IMR-90 (cell line): Measurements from ENCODE around the gene SMAD7. TPM values are rescaled to one million over a fixed set of nuclear protein-coding genes. Genes with fewer than 3 reads are reported as not detected.

Source experiments
- ATAC-seq: fragments of 200-7000 bp; cut with Tn5 transposase; 2 replicates; pipeline ENCODE4 v1.9.1; 2020; ENCODE audit warnings: low read depth, mild to moderate bottlenecking, moderate library complexity
- BruUV-seq: library from RNA; stranded (reverse); fragments of 400-500 nt; replicated peaks from 2 replicates; lab custom pipeline; 2021; lab: Mats Ljungman, UMichigan
- CTCF ChIA-PET: fragments of 300-600 bp; formaldehyde crosslinking; extraction: SDS; loops from one replicate; lab custom pipeline; 2021; ENCODE audit warnings: antibody characterized with exemption; lab: Yijun Ruan, JAX
- POLR2A ChIA-PET: fragments of 300-600 bp; sonication (Branson Sonifier 250); formaldehyde crosslinking; loops from one replicate; lab custom pipeline; 2022; ENCODE audit warnings: antibody characterized with exemption; ENCODE audit not compliant: unreplicated experiment; lab: Charles Lee
- DNase-seq: peaks from one replicate; pipeline ENCODE4 v3.0.0; 2013
- H2AFZ ChIP-seq: replicated peaks from 2 replicates; pipeline ENCODE3; 2013; ENCODE audit warnings: low read length, mild to moderate bottlenecking; ENCODE audit not compliant: poor library complexity
- H2AK5ac ChIP-seq: 2 replicates; pipeline ENCODE4 v1.6.1; 2013; ENCODE audit warnings: low read depth, low read length, inconsistent platforms
- H2AK9ac ChIP-seq: replicated peaks from 2 replicates; pipeline ENCODE3; 2013; ENCODE audit warnings: mild to moderate bottlenecking, low read depth, low read length, moderate library complexity; ENCODE audit not compliant: poor library complexity
- H2BK120ac ChIP-seq: 2 replicates; pipeline ENCODE4 v1.6.1; 2013; ENCODE audit warnings: low read depth, low read length, inconsistent platforms
- H2BK15ac ChIP-seq: 3 replicates; pipeline ENCODE4 v1.6.1; 2013; ENCODE audit warnings: low read depth, low read length, inconsistent platforms
- H2BK20ac ChIP-seq: 2 replicates; pipeline ENCODE4 v1.6.1; 2013; ENCODE audit warnings: low read depth, mild to moderate bottlenecking, inconsistent platforms, low read length, moderate library complexity
- H2BK5ac ChIP-seq: 2 replicates; pipeline ENCODE4 v1.6.1; 2013; ENCODE audit warnings: mild to moderate bottlenecking, low read depth, low read length, inconsistent platforms; ENCODE audit not compliant: poor library complexity, severe bottlenecking
- H3K14ac ChIP-seq: replicated peaks from 2 replicates; pipeline ENCODE4 v1.6.1; 2013; ENCODE audit warnings: low read depth, low read length, inconsistent platforms
- H3K18ac ChIP-seq: 2 replicates; pipeline ENCODE4 v1.6.1; 2013; ENCODE audit warnings: low read depth, low read length, control low read depth
- H3K23ac ChIP-seq: 2 replicates; pipeline ENCODE4 v1.6.1; 2013; ENCODE audit warnings: low read depth, low read length, inconsistent platforms
- H3K27ac ChIP-seq: 2 replicates; pipeline ENCODE4 v1.5.1; 2013; ENCODE audit warnings: mild to moderate bottlenecking, control low read depth, low read length; ENCODE audit not compliant: insufficient read depth
- H3K27me3 ChIP-seq: 2 replicates; pipeline ENCODE4 v1.6.1; 2013; ENCODE audit warnings: low read length; ENCODE audit not compliant: control insufficient read depth, insufficient read depth
- H3K36me3 ChIP-seq: 2 replicates; pipeline ENCODE4 v1.6.1; 2013; ENCODE audit warnings: low read length, mixed read lengths; ENCODE audit not compliant: control insufficient read depth, insufficient read depth
- H3K4ac ChIP-seq: 2 replicates; pipeline ENCODE4 v1.6.1; 2013; ENCODE audit warnings: low read depth, low read length, inconsistent platforms
- H3K4me1 ChIP-seq: 2 replicates; pipeline ENCODE4 v1.6.1; 2013; ENCODE audit warnings: low read length, mixed read lengths; ENCODE audit not compliant: control insufficient read depth, insufficient read depth
- H3K4me2 ChIP-seq: 2 replicates; pipeline ENCODE4 v1.6.1; 2013; ENCODE audit warnings: low read depth, mild to moderate bottlenecking, control low read depth, low read length, moderate library complexity
- H3K4me3 ChIP-seq: 2 replicates; pipeline ENCODE4 v1.5.1; 2013; ENCODE audit warnings: low read depth, mild to moderate bottlenecking, control low read depth, low read length, moderate library complexity; ENCODE audit not compliant: insufficient read depth
- H3K56ac ChIP-seq: 2 replicates; pipeline ENCODE4 v1.6.1; 2013; ENCODE audit warnings: low read length, inconsistent platforms; ENCODE audit not compliant: insufficient read depth; ENCODE audit errors: extremely low read depth
- H3K79me1 ChIP-seq, 2 experiments: 2 replicates each; pipeline ENCODE4 v1.6.1; 2013; ENCODE audit warnings: low read length in 2 of 2, inconsistent platforms in 1 of 2, low read depth in 1 of 2
- H3K9ac ChIP-seq: 2 replicates; pipeline ENCODE4 v1.6.1; 2013; ENCODE audit warnings: low read depth, low read length, control low read depth
- H3K9me1 ChIP-seq: 2 replicates; pipeline ENCODE4 v1.6.1; 2013; ENCODE audit warnings: low read length, inconsistent platforms; ENCODE audit not compliant: insufficient read depth
- H3K9me3 ChIP-seq: 2 replicates; pipeline ENCODE4 v1.6.1; 2013; ENCODE audit warnings: low read length; ENCODE audit not compliant: control insufficient read depth, insufficient read depth
- H4K20me1 ChIP-seq: 2 replicates; pipeline ENCODE4 v1.6.1; 2013; ENCODE audit warnings: low read length, inconsistent platforms; ENCODE audit not compliant: insufficient read depth
- H4K5ac ChIP-seq: 2 replicates; pipeline ENCODE4 v1.6.1; 2013; ENCODE audit warnings: mild to moderate bottlenecking, low read depth, low read length, control low read depth
- H4K8ac ChIP-seq, 2 experiments: 2 replicates each; pipeline ENCODE4 v1.6.1; 2013; ENCODE audit warnings: low read depth in 2 of 2, low read length in 2 of 2, control low read depth in 1 of 2, inconsistent platforms in 1 of 2
- H4K91ac ChIP-seq: 2 replicates; pipeline ENCODE4 v1.6.1; 2013; ENCODE audit warnings: low read depth, low read length, inconsistent platforms; ENCODE audit not compliant: insufficient read depth
- BHLHE40 ChIP-seq: fragments of 150-350 bp; IDR thresholded peaks from 2 replicates; pipeline ENCODE4 v1.6.1; 2016; ENCODE audit warnings: mild to moderate bottlenecking, low read depth, low read length
- CHD1 ChIP-seq: IDR thresholded peaks from 2 replicates; pipeline ENCODE4 v1.6.1; 2012; ENCODE audit warnings: low read depth, low read length, improper control_type of control experiment
- MAFK ChIP-seq: IDR thresholded peaks from 2 replicates; pipeline ENCODE4 v1.6.1; 2012; ENCODE audit warnings: low read depth, low read length, improper control_type of control experiment
- MXI1 ChIP-seq: IDR thresholded peaks from 2 replicates; pipeline ENCODE4 v1.6.1; 2012; ENCODE audit warnings: low read depth, mild to moderate bottlenecking, low read length, moderate library complexity, borderline replicate concordance
- POLR2A ChIP-seq: IDR thresholded peaks from 2 replicates; pipeline ENCODE4 v1.6.1; 2012; ENCODE audit warnings: mild to moderate bottlenecking, low read depth, low read length
- RCOR1 ChIP-seq: IDR thresholded peaks from 2 replicates; pipeline ENCODE4 v1.6.1; 2012; ENCODE audit warnings: mild to moderate bottlenecking, low read length, improper control_type of control experiment; ENCODE audit not compliant: insufficient replicate concordance
- RFX5 ChIP-seq: IDR thresholded peaks from 2 replicates; pipeline ENCODE4 v1.8.0; 2012; ENCODE audit warnings: low read depth, mild to moderate bottlenecking, low read length, moderate library complexity
- USF2 ChIP-seq: fragments of 150-350 bp; IDR thresholded peaks from 2 replicates; pipeline ENCODE4 v1.6.1; 2017; ENCODE audit warnings: mild to moderate bottlenecking, antibody characterized with exemption, low read length, low read depth
- WGBS, 2 experiments: methylation state at CpG; one replicate each; pipeline versions ENCODE4 v1.1.5 to v1.1.7; 2013; ENCODE audit warnings: missing lambda C conversion rate in 2 of 2; ENCODE audit not compliant: insufficient read length in 1 of 2; ENCODE audit errors: extremely low coverage in 2 of 2; 5-methylcytosine and 5-hydroxymethylcytosine counted together
- dilution Hi-C: fragments of 300-500 bp; cut with HindIII; formaldehyde crosslinking; loops from one replicate; pipeline ENCODE4 v1.14.3; 2018; ENCODE audit warnings: low sequenced_read_pairs; ENCODE audit not compliant: unreplicated experiment
- in situ Hi-C: fragments of 300-500 bp; cut with MboI; formaldehyde crosslinking; loops from 3 replicates; pipeline ENCODE4 v1.14.3; 2019; ENCODE audit warnings: low sequenced_read_pairs, inconsistent platforms, mixed read lengths
- intact Hi-C: fragments of 100-400 bp; cut with micrococcal nuclease; formaldehyde crosslinking; loops from 2 replicates; pipeline ENCODE4 v1.10.0; 2022
- polyA plus RNA-seq, 3 experiments: library from polyadenylated mRNA; depleted of rRNA; stranded (reverse); fragments of >200 nt; gene quantifications; 2 replicates each; pipeline ENCODE4 v1.2.3, GENCODE V29; 2012; ENCODE audit warnings: low replicate concordance in 1 of 3
- total RNA-seq: library from RNA; depleted of rRNA; stranded (reverse); fragments of >200 nt; gene quantifications from 2 replicates; pipeline ENCODE4 v1.2.3, GENCODE V29; 2012

SMAD7 gene
- total and polyA plus RNA-seq, 2 of the 4 experiments (the other 2 are of a cell fraction), result 15.8 to 17.6 TPM

- peaks cover 26% of the 10 kb centered on the region for H3K4me1 ChIP-seq
- in situ Hi-C loops, result no loop called here
Measured at GRCh38 chr18:48900469-48900868, 50.3 kb downstream of the SMAD7 start.

More at GRCh38 chr18:48900469-48900868, 50.3 kb downstream of the SMAD7 start:
- Histone ChIP-seq H3K27me3 (no peaks in the 10 kb centered on the region), H3K79me1 (peaks cover 8 to 17% of the 10 kb centered on the region in 2 experiments; a peak in 3 of 4 replicates), H4K91ac (no peak overlapping the region), H3K18ac (no peak overlapping the region), H4K20me1 (no peaks in the 10 kb centered on the region), H3K56ac (no peak overlapping the region), H3K4ac (no peak overlapping the region), H3K9ac (no peak overlapping the region), H2AFZ (no peak overlapping the region), H3K4me2 (no peak overlapping the region), H3K36me3 (no peaks in the 10 kb centered on the region), H4K5ac (no peak overlapping the region), H3K14ac (no peak overlapping the region), H2BK120ac (no peak overlapping the region), H4K8ac (no peak overlapping the region), H2AK9ac (no peak overlapping the region), H3K27ac (no peak overlapping the region), H3K4me3 (no peak overlapping the region), H3K9me3 (peaks cover 10% of the 10 kb centered on the region), H2BK20ac (peak overlapping the region; percentile 45), H3K9me1 (peaks cover 26% of the 10 kb centered on the region), H2BK5ac (no peak overlapping the region), H2BK15ac (no peak overlapping the region; the same call in 2 of the 3 replicates), H3K23ac (no peak overlapping the region), H2AK5ac (no peak overlapping the region)
- no TSS peak for BruUV-seq
- no peak for TF ChIP-seq USF2
- TF ChIP-seq MXI1, result no peak
- TF ChIP-seq MAFK, result no peak
- TF ChIP-seq POLR2A, result no peak
- no peak for TF ChIP-seq RFX5
- TF ChIP-seq RCOR1, result no peak
- TF ChIP-seq BHLHE40, result no peak
- TF ChIP-seq CHD1, result no peak
- ATAC-seq (no peak), DNase-seq (no peak)
- dilution Hi-C loops, result no loop called here
- ChIA-PET POLR2A (no interaction called here), CTCF (no interaction called here)
- WGBS, 2 experiments, result no CpG with 5 or more reads among the region's 1 CpG
- intact Hi-C loops, result no loop called here
